H1 (cell line): ENCODE results near the gene TPSAB1.

Source experiments
- BRCA1 ChIP-seq: IDR thresholded peaks from 2 replicates; pipeline ENCODE4 v1.6.1; 2012; ENCODE audit warnings: low read depth, low read length, improper control_type of control experiment
- CHD1 ChIP-seq: IDR thresholded peaks from 2 replicates; pipeline ENCODE4 v1.6.1; 2012; ENCODE audit warnings: low read depth, low read length, improper control_type of control experiment
- EP300 ChIP-seq, 2 experiments: IDR thresholded peaks; 1 replicate in 1 of 2; 2 replicates in 1 of 2; pipeline ENCODE4 v1.6.1; 2011 to 2012; ENCODE audit warnings: low read depth in 2 of 2, low read length in 2 of 2, mild to moderate bottlenecking in 2 of 2, borderline replicate concordance in 1 of 2, inconsistent platforms in 1 of 2, moderate library complexity in 1 of 2
- JUND ChIP-seq: IDR thresholded peaks from 2 replicates; pipeline ENCODE4 v1.6.1; 2011; ENCODE audit warnings: mild to moderate bottlenecking, improper control_type of control experiment, low read length
- POLR2A ChIP-seq, 2 experiments: IDR thresholded peaks; 1 replicate in 1 of 2; 2 replicates in 1 of 2; pipeline ENCODE4 v1.6.1; 2011; ENCODE audit warnings: low read depth in 2 of 2, low read length in 2 of 2, mild to moderate bottlenecking in 2 of 2; ENCODE audit errors: control extremely low read depth in 1 of 2
- POLR2AphosphoS5 ChIP-seq: IDR thresholded peaks from 2 replicates; pipeline ENCODE4 v1.6.1; 2011; ENCODE audit warnings: low read depth, low read length
- SIX5 ChIP-seq: IDR thresholded peaks from 2 replicates; pipeline ENCODE4 v1.6.1; 2011; ENCODE audit warnings: mild to moderate bottlenecking, low read depth, low read length
- TAF1 ChIP-seq: IDR thresholded peaks from 2 replicates; pipeline ENCODE4 v1.6.1; 2011; ENCODE audit warnings: mild to moderate bottlenecking, low read depth, low read length
- USF2 ChIP-seq: IDR thresholded peaks from 2 replicates; pipeline ENCODE4 v1.6.1; 2011; ENCODE audit warnings: low read length, improper control_type of control experiment
- ZNF274 ChIP-seq: IDR thresholded peaks from 2 replicates; pipeline ENCODE4 v1.7.0; 2012; ENCODE audit warnings: low read length, borderline replicate concordance; ENCODE audit errors: extremely low read depth
- TF ChIP-seq, protein P1 (sequence below), 3 experiments: IDR thresholded peaks; 1 replicate in 2 of 3; 2 replicates in 1 of 3; pipeline versions ENCODE4 v1.5.1 to v1.6.1; 2011; ENCODE audit warnings: low read length in 3 of 3, mild to moderate bottlenecking in 3 of 3, inconsistent platforms in 2 of 3, low read depth in 1 of 3, moderate library complexity in 1 of 3; ENCODE audit not compliant: insufficient read depth in 1 of 3; ENCODE audit errors: control extremely low read depth in 1 of 3

GRCh38 chr16:1245452-1246020, 5.0 kb downstream of the TPSAB1 start:
- TF ChIP-seq, protein P1, sequence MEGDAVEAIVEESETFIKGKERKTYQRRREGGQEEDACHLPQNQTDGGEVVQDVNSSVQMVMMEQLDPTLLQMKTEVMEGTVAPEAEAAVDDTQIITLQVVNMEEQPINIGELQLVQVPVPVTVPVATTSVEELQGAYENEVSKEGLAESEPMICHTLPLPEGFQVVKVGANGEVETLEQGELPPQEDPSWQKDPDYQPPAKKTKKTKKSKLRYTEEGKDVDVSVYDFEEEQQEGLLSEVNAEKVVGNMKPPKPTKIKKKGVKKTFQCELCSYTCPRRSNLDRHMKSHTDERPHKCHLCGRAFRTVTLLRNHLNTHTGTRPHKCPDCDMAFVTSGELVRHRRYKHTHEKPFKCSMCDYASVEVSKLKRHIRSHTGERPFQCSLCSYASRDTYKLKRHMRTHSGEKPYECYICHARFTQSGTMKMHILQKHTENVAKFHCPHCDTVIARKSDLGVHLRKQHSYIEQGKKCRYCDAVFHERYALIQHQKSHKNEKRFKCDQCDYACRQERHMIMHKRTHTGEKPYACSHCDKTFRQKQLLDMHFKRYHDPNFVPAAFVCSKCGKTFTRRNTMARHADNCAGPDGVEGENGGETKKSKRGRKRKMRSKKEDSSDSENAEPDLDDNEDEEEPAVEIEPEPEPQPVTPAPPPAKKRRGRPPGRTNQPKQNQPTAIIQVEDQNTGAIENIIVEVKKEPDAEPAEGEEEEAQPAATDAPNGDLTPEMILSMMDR (IDR thresholded peaks at IDR 0.05; ENCODE audit: control extremely low read depth in 1 of 3, insufficient read depth in 1 of 3, low read depth in 1 of 3, low read length in 3 of 3): no peak
- TF ChIP-seq POLR2AphosphoS5 (no peak), BRCA1 (no peak), POLR2A (IDR thresholded peaks at IDR 0.05; ENCODE audit: control extremely low read depth in 1 of 2, low read depth in 2 of 2, low read length in 2 of 2) (no peak), SIX5 (no peak), USF2 (no peak), ZNF274 (no peak), TAF1 (no peak), EP300 (IDR thresholded peaks at IDR 0.05; ENCODE audit: borderline replicate concordance in 1 of 2, low read depth in 2 of 2, low read length in 2 of 2) (no peak), JUND (no peak), CHD1 (no peak)
